ENCODE results near the gene ROR1. TPM values are rescaled to one million over a fixed set of nuclear protein-coding genes. Genes with fewer than 3 reads are reported as not detected.

The ROR1 gene
- total and polyA plus RNA-seq, 2 donors (not counting 3 experiments of a cell fraction or from before 2014, with no cell fraction given) = 2.6 to 3.5 TPM

GRCh38 chr1:63856924-63857323 lies 83.1 kb downstream of the ROR1 start:
- CTCF ChIA-PET = interaction anchor here (0.9 kb wide), 1 partner anchor 165 kb away, joined by 3 read pairs; no protein-coding TSS in a partner anchor
- Histone ChIP-seq H3K9me1 (replicated peaks; ENCODE audit: control insufficient read depth, extremely low read depth, insufficient read depth, low read length) (no peaks in the 10 kb centered on the region), H2AFZ (ENCODE audit: low read depth, low read length) (no peak overlapping the region), H3K4me1 (ENCODE audit: control insufficient read depth, extremely low read depth, insufficient read depth, low read length) (no peaks in the 10 kb centered on the region), H3K27ac (ENCODE audit: insufficient read depth, low read depth, low read length) (no peak overlapping the region), H3K4me3 (replicated peaks in 1 of 3; ENCODE audit: insufficient read depth in 1 of 3, low read depth in 1 of 3, low read length in 3 of 3) (no peak overlapping the region), H3K4me2 (ENCODE audit: insufficient read depth, low read length) (no peak overlapping the region), H3K9ac (replicated peaks; ENCODE audit: extremely low read depth, insufficient read depth, low read length) (no peak overlapping the region), H4K20me1 (replicated peaks; ENCODE audit: control insufficient read depth, extremely low read depth, insufficient read depth, low read length) (no peaks in the 10 kb centered on the region), H3K36me3 (ENCODE audit: control insufficient read depth in 2 of 2, extremely low read depth in 1 of 2, insufficient read depth in 2 of 2, low read length in 2 of 2) (no peaks in the 10 kb centered on the region), H3K9me3 (replicated peaks; ENCODE audit: control insufficient read depth, insufficient read depth, low read length) (no peaks in the 10 kb centered on the region), H3K79me2 (ENCODE audit: control insufficient read depth, insufficient read depth, low read length) (no peaks in the 10 kb centered on the region), H3K27me3 (ENCODE audit: control insufficient read depth in 2 of 2, insufficient read depth in 2 of 2, low read length in 2 of 2) (no peaks in the 10 kb centered on the region)
- intact Hi-C loops (cut with micrococcal nuclease) = no loop called here
- FAIRE-seq (no peak), DNase-seq (ENCODE audit: low read depth, low spot score) (no peak)
- no TSS peak for BruUV-seq (replicated peaks)
- POLR2A ChIA-PET = no interaction called here
- TF ChIP-seq MYC (IDR thresholded peaks at IDR 0.05; ENCODE audit: low read depth, low read length) (no peak), GATA2 (IDR thresholded peaks at IDR 0.05; ENCODE audit: insufficient read depth, insufficient read length, low read depth, low read length) (no peak), MAX (IDR thresholded peaks at IDR 0.05; ENCODE audit: insufficient read depth, insufficient read length) (no peak), POLR2A (IDR thresholded peaks at IDR 0.05; ENCODE audit: low read depth, low read length) (no peak), JUN (IDR thresholded peaks at IDR 0.05; ENCODE audit: borderline replicate concordance, insufficient read depth, insufficient read length, low read depth) (no peak), EZH2 (IDR thresholded peaks at IDR 0.05; ENCODE audit: borderline replicate concordance, low read depth, low read length, severe bottlenecking) (no peak), FOS (IDR thresholded peaks at IDR 0.05; ENCODE audit: borderline replicate concordance, insufficient read depth, low read length) (no peak), CTCF (IDR thresholded peaks at IDR 0.05; ENCODE audit: extremely low read depth in 1 of 2, insufficient read depth in 1 of 2, low read depth in 1 of 2, low read length in 2 of 2) (no peak), POLR2AphosphoS5 (IDR thresholded peaks at IDR 0.05; ENCODE audit: insufficient read depth, low read depth, low read length) (no peak)
- dilution Hi-C loops (cut with MboI; ENCODE audit: extremely low pct_ligation_motif_present, low sequenced_read_pairs) = no loop called here

Measured in endothelial cell of umbilical vein (primary cell).